ENCODE results near the gene GMNC.

Gene GMNC, protein sequence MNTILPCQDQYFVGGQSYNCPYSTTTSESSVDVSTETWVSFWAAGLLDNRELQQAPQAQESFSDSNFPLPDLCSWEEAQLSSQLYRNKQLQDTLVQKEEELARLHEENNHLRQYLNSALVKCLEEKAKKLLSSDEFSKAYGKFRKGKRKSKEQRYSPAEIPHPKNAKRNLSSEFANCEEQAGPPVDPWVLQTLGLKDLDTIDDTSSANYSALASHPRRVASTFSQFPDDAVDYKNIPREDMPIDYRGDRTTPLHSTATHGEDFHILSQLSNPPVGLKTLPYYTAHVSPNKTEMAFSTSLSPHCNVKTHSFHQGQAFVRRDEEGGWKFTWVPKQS

GRCh38 chr3:190862209-190863118 lies at the start of gene GMNC:
Gene GMNC, minus strand, starts transcription at chr3:190862694. Its CDS starts 79 bp downstream, at chr3:190862615.
- Histone ChIP-seq H4K20me1 (ENCODE audit: insufficient read depth, low read length, poor library complexity, severe bottlenecking) (no peaks in the 10 kb centered on the region), H3K36me3 (ENCODE audit: insufficient read depth, low read length) (no peaks in the 10 kb centered on the region), H3K9ac (ENCODE audit: low read depth, low read length, poor library complexity, severe bottlenecking) (no peak within 1 kb of the TSS), H3K4me1 (ENCODE audit: insufficient read depth, low read length, poor library complexity, severe bottlenecking) (no peaks in the 10 kb centered on the region), H3F3A (ENCODE audit: low read depth) (no peaks in the 10 kb centered on the region), H3K9me3 (ENCODE audit: insufficient read depth, low read depth, low read length) (no peaks in the 10 kb centered on the region), H3K79me2 (ENCODE audit: insufficient read depth, low read length) (no peaks in the 10 kb centered on the region), H2AFZ (ENCODE audit: low read length) (no peak within 1 kb of the TSS), H3K4me2 (ENCODE audit: low read depth, low read length, poor library complexity, severe bottlenecking) (no peak within 1 kb of the TSS), H3K4me3 (ENCODE audit: low read length, poor library complexity, severe bottlenecking) (no peak within 1 kb of the TSS), H3K27me3 (ENCODE audit: insufficient read depth, low read length, poor library complexity, severe bottlenecking) (no peaks in the 10 kb centered on the region), H3K9me2 (replicated peaks; ENCODE audit: low read depth, low read length) (no peaks in the 10 kb centered on the region)
- TF ChIP-seq EZH2phosphoT487 (IDR thresholded peaks at IDR 0.05; ENCODE audit: borderline replicate concordance) (no peak), CTCF (conservative IDR thresholded peaks at IDR 0.05; ENCODE audit: low read length) (no peak)

- Histone ChIP-seq H3K4me3 (ENCODE audit: low read length, poor library complexity, severe bottlenecking) (no peak overlapping the region), H3K9me3 (ENCODE audit: insufficient read depth, low read depth, low read length) (no peaks in the 10 kb centered on the region), H3K9ac (ENCODE audit: low read depth, low read length, poor library complexity, severe bottlenecking) (no peak overlapping the region), H3K36me3 (ENCODE audit: insufficient read depth, low read length) (no peaks in the 10 kb centered on the region), H4K20me1 (ENCODE audit: insufficient read depth, low read length, poor library complexity, severe bottlenecking) (no peaks in the 10 kb centered on the region), H3K4me2 (ENCODE audit: low read depth, low read length, poor library complexity, severe bottlenecking) (no peak overlapping the region), H3K4me1 (ENCODE audit: insufficient read depth, low read length, poor library complexity, severe bottlenecking) (no peaks in the 10 kb centered on the region), H3K9me2 (replicated peaks; ENCODE audit: low read depth, low read length) (no peaks in the 10 kb centered on the region), H3K27me3 (ENCODE audit: insufficient read depth, low read length, poor library complexity, severe bottlenecking) (no peaks in the 10 kb centered on the region), H3K79me2 (ENCODE audit: insufficient read depth, low read length) (no peaks in the 10 kb centered on the region), H3F3A (ENCODE audit: low read depth) (no peaks in the 10 kb centered on the region), H2AFZ (ENCODE audit: low read length) (no peak overlapping the region)
- TF ChIP-seq EZH2phosphoT487 (IDR thresholded peaks at IDR 0.05; ENCODE audit: borderline replicate concordance) = no peak
- no peak for TF ChIP-seq CTCF (conservative IDR thresholded peaks at IDR 0.05; ENCODE audit: low read length)
Observed at GRCh38 chr3:190911382-190911781, 48.9 kb upstream of the GMNC start.

- Histone ChIP-seq H3K9ac (ENCODE audit: low read depth, low read length, poor library complexity, severe bottlenecking) (no peak overlapping the region), H3K36me3 (ENCODE audit: insufficient read depth, low read length) (no peaks in the 10 kb centered on the region), H3K4me3 (ENCODE audit: low read length, poor library complexity, severe bottlenecking) (no peak overlapping the region), H3K27me3 (ENCODE audit: insufficient read depth, low read length, poor library complexity, severe bottlenecking) (no peaks in the 10 kb centered on the region), H4K20me1 (ENCODE audit: insufficient read depth, low read length, poor library complexity, severe bottlenecking) (no peaks in the 10 kb centered on the region), H3K4me1 (ENCODE audit: insufficient read depth, low read length, poor library complexity, severe bottlenecking) (no peaks in the 10 kb centered on the region), H3K4me2 (ENCODE audit: low read depth, low read length, poor library complexity, severe bottlenecking) (no peak overlapping the region), H3F3A (ENCODE audit: low read depth) (no peaks in the 10 kb centered on the region), H2AFZ (ENCODE audit: low read length) (no peak overlapping the region), H3K9me3 (ENCODE audit: insufficient read depth, low read depth, low read length) (no peaks in the 10 kb centered on the region), H3K79me2 (ENCODE audit: insufficient read depth, low read length) (no peaks in the 10 kb centered on the region), H3K9me2 (replicated peaks; ENCODE audit: low read depth, low read length) (no peaks in the 10 kb centered on the region)
- TF ChIP-seq EZH2phosphoT487 (IDR thresholded peaks at IDR 0.05; ENCODE audit: borderline replicate concordance) (no peak), CTCF (conservative IDR thresholded peaks at IDR 0.05; ENCODE audit: low read length) (no peak)
Observed at GRCh38 chr3:190909908-190910307, 47.4 kb upstream of the GMNC start.

Data from Loucy (cell line).